ENCODE measurements around the gene SYNDIG1.

DNA sequence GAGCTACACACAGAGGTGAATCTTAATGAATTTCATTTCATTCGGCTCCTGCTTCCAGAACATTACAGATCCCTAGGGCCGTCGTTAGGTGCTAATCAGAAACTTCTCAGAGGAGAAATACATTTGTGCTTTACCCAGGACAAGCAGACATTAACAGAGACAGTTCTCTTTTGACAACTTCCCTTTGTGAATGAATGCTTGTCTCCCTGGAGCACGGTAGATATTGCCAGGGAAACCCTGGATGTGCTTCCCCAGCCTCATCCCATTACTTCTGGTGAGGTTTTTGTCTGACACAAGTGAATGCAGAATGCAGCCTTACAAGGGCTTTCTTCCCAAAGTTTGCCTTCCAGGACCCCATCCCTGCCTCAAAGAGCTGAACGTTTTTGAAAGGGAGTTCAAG lies 105.4 kb downstream of the SYNDIG1 start:
- TF ChIP-seq, protein P1, sequence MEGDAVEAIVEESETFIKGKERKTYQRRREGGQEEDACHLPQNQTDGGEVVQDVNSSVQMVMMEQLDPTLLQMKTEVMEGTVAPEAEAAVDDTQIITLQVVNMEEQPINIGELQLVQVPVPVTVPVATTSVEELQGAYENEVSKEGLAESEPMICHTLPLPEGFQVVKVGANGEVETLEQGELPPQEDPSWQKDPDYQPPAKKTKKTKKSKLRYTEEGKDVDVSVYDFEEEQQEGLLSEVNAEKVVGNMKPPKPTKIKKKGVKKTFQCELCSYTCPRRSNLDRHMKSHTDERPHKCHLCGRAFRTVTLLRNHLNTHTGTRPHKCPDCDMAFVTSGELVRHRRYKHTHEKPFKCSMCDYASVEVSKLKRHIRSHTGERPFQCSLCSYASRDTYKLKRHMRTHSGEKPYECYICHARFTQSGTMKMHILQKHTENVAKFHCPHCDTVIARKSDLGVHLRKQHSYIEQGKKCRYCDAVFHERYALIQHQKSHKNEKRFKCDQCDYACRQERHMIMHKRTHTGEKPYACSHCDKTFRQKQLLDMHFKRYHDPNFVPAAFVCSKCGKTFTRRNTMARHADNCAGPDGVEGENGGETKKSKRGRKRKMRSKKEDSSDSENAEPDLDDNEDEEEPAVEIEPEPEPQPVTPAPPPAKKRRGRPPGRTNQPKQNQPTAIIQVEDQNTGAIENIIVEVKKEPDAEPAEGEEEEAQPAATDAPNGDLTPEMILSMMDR (IDR thresholded peaks at IDR 0.05) = no peak
- TF ChIP-seq POLR2A (IDR thresholded peaks at IDR 0.05) = no peak
